ENCODE results near the gene RHBDL2.

RHBDL2 gene

Small RNAs within 50 kb of the gene (small RNA-seq; reads per million reads assigned to genes)
- gene GJA9-MYCBP, result 0 reads per million in 2 experiments
- 0 reads per million in 2 experiments for gene RF00019
- gene RNU6-605P, result 0 reads per million in 2 experiments
